Hematopoietic multipotent progenitor cell treated with erythropoietin and hydrocortisone succinate and interleukin-3 and kit ligand, for 8 days (in vitro differentiated cells): ENCODE results near the gene ADAM10.

Experiments used
- DNase-seq: peaks from one replicate; pipeline ENCODE4 v3.0.0-alpha.2; 2015

The ADAM10 gene

DNA sequence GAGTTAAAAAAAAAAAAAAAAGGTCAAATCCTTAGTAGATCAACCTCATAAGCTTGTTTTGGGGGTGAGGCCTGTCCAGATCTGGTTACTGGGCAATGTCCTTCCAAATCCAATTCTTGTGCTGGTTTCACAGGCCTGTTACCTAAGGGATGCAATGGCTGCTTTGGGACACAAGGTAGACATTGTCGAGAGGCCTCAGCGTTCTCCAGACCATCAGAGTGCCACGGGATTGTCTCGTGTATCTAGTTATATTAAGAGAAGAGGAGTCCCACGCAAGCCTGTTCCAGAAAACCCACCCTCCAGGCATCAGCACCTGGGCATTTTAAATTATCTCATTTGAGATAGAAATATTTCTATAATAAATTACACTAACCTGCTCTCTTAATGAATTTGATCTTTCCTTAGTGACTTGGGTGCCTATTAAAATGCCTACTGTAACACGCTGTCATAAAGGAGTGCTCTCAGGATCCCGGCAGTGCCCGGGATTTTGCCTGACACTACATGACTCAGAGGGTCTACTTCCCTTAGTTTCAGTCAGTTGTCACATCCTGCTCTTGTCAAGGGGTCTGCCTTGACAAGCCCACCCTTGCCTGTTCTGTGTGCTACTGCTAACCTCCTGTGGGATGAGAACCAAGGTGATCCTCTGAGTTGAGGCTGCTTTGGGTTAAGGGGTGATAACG lies 201.7 kb downstream of the ADAM10 start:
- no peak for DNase-seq

DNA sequence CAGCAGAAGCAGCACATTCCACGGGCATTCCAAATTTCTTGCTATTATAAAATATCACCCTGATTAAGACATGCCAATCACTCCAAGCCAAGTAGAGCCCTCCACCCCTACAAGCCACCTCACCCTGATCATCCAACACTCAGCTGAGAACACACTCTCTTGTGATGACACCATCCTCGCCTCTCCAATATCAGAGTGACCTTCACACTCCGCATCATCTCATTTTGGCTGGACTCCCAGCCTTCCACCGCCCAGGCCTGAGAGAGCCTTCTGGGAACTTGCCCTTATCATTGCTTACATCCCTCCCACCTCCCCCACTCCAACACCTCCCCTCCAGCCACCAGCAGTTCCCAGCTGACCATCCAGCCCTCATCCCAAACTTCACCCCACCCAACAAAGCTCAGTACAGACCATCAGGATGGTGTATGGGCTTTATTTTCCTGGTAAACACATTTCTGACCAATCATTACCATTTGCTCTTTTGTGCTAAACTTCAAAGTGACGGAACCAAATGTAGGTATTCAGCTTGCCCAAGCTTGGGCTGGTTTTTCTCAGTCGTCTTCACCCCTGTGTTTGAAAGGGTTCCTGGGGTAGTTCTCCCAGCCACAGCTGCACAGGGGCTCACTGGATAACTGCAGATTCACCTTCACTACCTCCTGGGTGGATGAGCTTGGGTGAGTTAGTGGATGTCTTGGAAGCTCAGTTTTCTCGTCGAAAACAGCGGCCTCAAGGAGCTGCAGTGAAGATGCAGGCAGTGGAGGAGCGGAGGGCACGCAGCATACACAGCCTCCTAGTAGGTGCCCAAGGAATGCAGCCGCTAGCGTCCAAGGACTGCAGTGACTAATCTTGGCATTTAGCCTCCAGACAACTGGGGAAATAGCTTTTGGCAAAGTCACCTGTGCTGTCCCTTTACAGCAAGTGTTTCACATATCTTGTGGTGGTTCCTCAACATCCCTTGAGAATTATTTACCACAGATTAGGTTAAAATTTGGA lies 202.6 kb downstream of the ADAM10 start:
- DNase-seq = peak; percentile 62

DNA sequence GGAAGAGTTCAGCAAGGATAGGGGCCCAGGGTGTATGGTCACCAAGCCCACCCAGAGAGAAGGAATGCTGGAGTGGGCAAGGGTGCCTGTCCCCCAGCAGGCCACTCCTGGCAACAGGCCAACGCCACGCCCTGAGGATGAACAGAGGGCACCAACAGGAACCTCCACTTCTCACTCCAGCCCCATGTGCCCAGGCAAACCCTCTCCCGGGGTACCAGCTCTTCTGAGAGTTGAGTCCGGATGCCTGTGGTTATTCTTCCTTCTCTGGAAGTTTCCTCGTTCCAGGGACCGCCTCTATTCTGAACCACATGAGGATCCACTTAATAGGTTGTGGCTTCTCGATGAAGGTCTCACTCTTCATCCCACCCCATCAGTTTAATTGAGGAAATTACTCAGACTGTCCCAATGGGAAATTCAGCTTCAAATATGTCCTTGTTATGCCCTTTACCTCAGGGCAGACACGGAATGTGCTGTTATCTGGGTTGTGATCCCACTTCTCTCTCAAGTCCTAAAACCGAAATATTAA lies 203.4 kb downstream of the ADAM10 start:
- no peak for DNase-seq

DNA sequence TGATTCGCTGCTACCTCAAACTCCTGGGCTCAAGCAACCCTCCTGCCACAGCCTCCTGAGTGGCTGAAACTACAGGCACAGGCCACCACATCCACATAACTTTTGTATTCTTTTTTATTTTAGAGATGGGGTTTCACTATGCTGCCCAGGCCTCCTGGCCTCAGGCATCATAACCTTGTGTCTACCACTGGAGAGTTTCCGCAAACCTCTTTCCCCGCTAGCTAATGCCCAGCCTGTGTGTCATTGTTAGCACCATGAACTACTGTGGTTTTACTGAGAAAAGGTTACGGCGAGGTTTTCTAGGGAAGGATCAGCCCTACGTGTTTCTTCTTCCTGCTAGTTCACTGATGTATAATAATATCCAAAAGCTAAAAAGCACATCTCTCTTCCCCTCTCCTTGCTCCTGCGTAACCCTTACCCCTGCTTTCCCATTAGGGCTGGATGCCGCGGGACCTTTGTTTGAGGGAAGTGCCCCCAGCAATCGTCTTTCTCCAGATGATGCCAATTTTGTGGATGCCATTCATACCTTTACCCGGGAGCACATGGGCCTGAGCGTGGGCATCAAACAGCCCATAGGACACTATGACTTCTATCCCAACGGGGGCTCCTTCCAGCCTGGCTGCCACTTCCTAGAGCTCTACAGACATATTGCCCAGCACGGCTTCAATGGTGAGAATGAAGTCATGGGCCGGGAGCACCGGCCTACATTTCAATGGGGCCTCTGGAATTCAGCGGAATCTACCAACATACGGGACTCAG lies 204.0 kb downstream of the ADAM10 start:
- peak; percentile 37 for DNase-seq

DNA sequence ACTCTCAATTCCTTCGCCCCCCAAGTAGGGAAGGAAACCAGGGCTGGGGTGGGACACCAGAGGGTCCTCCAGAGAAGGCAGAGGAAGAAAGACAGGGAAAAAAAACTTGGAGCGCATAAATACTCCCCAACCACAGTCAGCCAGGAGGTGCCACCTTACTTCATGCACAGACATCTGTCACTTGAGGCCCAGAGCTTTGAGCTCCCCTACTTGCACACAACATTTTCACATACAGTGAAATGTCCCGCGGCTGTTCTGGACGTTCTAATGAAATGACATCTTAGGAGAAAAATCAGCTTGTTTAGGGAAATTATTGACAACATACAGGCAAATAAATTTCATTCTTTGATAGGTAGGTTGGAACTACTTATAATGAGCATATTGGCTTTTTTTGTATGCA lies 204.8 kb downstream of the ADAM10 start:
- no peak for DNase-seq

DNA sequence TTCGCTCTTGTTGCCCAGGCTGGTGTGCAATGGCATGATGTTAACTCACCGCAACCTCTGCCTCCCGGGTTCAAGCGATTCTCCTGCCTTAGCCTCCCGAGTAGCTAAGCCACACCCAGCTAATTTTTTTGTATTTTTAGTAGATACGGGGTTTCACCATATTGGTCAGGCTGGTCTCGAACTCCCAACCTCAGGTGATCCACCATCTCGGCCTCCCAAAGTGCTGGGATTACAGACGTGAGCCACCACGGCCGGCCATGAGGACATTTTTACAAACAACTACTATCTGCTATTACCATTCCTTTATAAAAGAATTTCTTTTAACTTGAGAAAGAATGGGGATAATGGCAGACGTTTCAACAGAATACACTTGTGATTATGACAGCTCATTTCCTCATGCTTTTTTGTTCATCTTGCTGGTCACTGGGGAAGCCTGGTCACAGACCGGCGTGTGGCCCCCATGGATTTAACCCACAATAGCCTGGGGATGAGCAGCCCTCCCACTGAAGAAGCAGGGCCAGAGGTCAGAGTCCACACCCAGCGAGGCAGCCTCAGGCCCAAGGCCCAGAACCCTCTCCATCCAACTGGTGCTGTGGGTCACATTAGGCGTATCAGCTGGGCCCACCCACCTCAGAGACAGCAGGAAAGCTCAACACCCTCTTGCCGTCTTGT lies 205.7 kb downstream of the ADAM10 start:
- DNase-seq = no peak

DNA sequence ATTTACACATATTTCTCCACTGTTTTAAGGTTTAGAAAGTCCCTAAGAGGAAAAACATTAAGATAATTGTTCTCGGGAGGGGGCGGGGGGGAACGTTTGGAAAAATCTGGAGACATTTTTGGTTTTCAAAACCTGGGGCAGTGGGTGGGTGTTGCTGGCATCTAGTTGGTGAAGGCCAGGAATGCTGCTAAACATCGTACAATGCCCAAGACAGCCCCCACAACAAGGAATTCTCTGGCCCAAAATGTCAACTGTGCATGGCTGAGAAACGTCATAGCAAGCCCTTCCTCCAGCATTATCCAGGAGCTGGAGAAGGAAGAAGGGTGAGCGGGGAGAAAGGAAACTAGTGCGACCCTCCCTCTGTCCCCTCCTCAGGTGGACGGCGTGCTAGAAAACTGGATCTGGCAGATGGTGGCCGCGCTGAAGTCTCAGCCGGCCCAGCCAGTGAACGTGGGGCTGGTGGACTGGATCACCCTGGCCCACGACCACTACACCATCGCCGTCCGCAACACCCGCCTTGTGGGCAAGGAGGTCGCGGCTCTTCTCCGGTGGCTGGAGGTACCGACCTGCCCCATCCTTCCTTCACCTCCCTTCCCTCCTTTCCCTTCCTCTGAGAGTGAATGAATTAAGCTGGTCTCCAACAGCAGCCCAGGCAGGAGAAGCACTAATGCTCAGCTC lies 208.0 kb downstream of the ADAM10 start:
- no peak for DNase-seq

DNA sequence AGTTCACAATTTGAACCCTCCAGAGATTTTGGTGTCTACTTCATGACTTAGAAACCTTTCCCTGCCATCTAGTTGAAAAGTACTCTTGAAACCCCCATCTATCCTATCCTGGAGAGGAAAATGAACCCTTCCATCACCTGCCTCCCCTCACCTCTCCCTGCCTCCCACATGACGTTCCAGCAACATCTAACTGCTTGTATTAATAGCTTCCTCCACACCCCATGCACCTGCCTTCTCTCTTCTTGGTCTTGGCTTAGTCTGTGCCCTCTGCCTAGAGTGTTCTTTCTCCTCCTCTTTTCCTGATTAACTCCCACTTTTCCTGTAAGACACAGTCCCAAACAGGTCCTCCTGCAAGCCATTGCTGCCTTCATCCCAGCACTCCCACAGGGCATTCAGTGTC lies 210.0 kb downstream of the ADAM10 start:
- DNase-seq = no peak

DNA sequence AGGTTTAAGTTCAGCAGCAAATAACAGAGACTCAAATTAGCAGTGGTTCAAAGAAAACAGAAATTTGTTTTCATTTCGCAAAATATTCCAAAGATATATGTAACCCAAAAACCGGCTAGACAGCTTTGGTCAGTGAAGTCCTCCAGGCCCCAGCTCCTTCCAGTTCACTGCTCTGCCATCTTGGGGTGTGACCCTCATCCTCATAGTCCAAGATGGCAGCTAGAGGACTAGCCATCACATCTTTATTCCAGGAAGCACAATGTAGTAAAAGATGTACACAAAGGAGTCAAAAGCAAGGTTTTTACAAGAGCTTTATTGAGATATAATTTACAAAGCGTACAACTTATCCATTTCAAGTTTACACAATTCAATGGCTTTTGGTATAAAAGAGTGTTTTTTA lies 210.6 kb downstream of the ADAM10 start:
- DNase-seq = no peak
